Loucy (cell line): ENCODE results near the gene KLHL3.

Experiments
- H2AFZ ChIP-seq: fragments of 200-600 bp; sonication (generic); 2 replicates; pipeline ENCODE4 v1.6.0; 2016; ENCODE audit warnings: antibody characterized with exemption, mild to moderate bottlenecking, low read length, moderate library complexity
- H3F3A ChIP-seq: fragments of 200-600 bp; 2 replicates; pipeline ENCODE4 v1.6.0; 2016; ENCODE audit warnings: antibody characterized with exemption, low read depth, mild to moderate bottlenecking
- H3K27me3 ChIP-seq: fragments of 200-600 bp; sonication (generic); 2 replicates; pipeline ENCODE4 v1.6.1; 2014; ENCODE audit warnings: low read length, mild to moderate bottlenecking; ENCODE audit not compliant: insufficient read depth, poor library complexity, severe bottlenecking
- H3K36me3 ChIP-seq: fragments of 200-600 bp; sonication (generic); 2 replicates; pipeline ENCODE4 v1.6.1; 2016; ENCODE audit warnings: low read length; ENCODE audit not compliant: insufficient read depth
- H3K4me1 ChIP-seq: fragments of 200-600 bp; sonication (generic); 2 replicates; pipeline ENCODE4 v1.5.1; 2014; ENCODE audit warnings: low read length, mild to moderate bottlenecking; ENCODE audit not compliant: insufficient read depth, poor library complexity, severe bottlenecking
- H3K4me2 ChIP-seq: fragments of 200-600 bp; sonication (generic); 2 replicates; pipeline ENCODE4 v1.6.0; 2014; ENCODE audit warnings: antibody characterized with exemption, low read length, low read depth, mild to moderate bottlenecking; ENCODE audit not compliant: poor library complexity, severe bottlenecking
- H3K4me3 ChIP-seq: fragments of 200-600 bp; sonication (generic); 2 replicates; pipeline ENCODE4 v1.5.1; 2014; ENCODE audit warnings: low read length, mild to moderate bottlenecking, mixed read lengths; ENCODE audit not compliant: poor library complexity, severe bottlenecking
- H3K79me2 ChIP-seq: fragments of 200-600 bp; sonication (generic); 2 replicates; pipeline ENCODE4 v1.6.1; 2014; ENCODE audit warnings: low read length; ENCODE audit not compliant: insufficient read depth
- H3K9ac ChIP-seq: fragments of 200-600 bp; sonication (generic); 2 replicates; pipeline ENCODE4 v1.6.0; 2014; ENCODE audit warnings: mild to moderate bottlenecking, low read depth, low read length, moderate library complexity; ENCODE audit not compliant: poor library complexity, severe bottlenecking
- H3K9me2 ChIP-seq: fragments of 200-600 bp; sonication (generic); replicated peaks from 2 replicates; pipeline ENCODE4 v1.6.1; 2016; ENCODE audit warnings: low read depth, low read length, mixed read lengths
- H3K9me3 ChIP-seq: fragments of 200-600 bp; sonication (generic); 2 replicates; pipeline ENCODE4 v1.6.1; 2014; ENCODE audit warnings: mild to moderate bottlenecking, antibody characterized with exemption, low read length, low read depth; ENCODE audit not compliant: insufficient read depth
- H4K20me1 ChIP-seq: fragments of 200-600 bp; sonication (generic); 2 replicates; pipeline ENCODE4 v1.6.0; 2014; ENCODE audit warnings: antibody characterized with exemption, low read length, mild to moderate bottlenecking; ENCODE audit not compliant: insufficient read depth, poor library complexity, severe bottlenecking
- EZH2phosphoT487 ChIP-seq: fragments of 200-600 bp; IDR thresholded peaks from 2 replicates; pipeline ENCODE4 v1.6.1; 2018; ENCODE audit warnings: antibody characterized with exemption, mild to moderate bottlenecking, moderate library complexity, borderline replicate concordance
- TF ChIP-seq, protein P1 (sequence below): fragments of 200-600 bp; sonication (generic); conservative IDR thresholded peaks from 2 replicates; pipeline ENCODE4 v1.5.1; 2014; ENCODE audit warnings: mild to moderate bottlenecking, antibody characterized with exemption, low read length

The KLHL3 gene

DNA sequence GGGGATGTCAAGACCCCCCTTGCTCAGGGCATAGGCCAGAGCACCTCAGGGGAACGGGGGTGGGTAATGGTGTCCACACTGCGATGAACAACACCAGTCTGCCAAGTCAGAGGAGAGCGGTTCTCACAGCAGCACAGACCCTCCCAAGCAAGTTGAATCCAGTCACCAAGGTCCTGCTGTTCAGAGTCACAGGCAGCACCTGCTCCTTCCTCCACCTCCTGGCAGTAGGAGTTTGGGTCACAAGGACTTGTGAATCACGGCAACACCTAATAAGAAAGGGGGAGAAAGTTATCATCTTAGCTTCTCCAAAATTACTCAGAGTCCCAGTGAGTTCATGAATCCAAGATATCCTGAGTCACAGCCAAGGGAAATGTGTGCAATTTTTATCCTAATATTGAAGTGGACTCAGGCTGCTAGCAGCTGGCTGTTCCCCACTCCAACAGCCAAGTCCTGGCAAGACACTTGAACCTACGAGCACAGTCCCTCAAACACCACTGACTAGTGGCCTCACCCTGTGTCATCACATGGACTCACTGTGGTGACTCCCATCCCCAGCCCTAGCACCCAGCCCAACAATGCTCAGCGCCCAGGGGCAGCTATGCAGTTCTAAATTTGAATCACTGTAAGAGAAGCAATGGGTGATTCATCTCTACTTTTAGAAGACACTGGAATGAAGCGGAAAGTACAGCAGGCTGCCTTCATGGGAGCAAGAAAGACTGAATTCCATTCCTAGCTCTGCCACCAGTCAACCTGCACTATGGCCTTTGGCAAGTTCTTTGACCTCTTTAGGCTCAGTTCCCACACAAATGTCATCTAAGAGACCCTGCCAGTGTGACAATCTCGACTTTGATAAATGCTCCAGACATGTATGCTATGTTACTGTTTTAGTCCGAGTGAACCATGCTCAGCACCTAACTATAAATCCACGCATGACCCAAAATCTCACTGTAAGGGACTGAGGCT is 113.7 kb downstream of the KLHL3 start:
- Histone ChIP-seq H3K36me3 (peaks cover 26% of the 10 kb centered on the region; the same call in 1 of the 2 replicates), H3K9me3 (no peaks in the 10 kb centered on the region), H3K4me1 (no peaks in the 10 kb centered on the region), H3K4me3 (no peak overlapping the region), H4K20me1 (no peaks in the 10 kb centered on the region), H3F3A (no peaks in the 10 kb centered on the region), H2AFZ (no peak overlapping the region), H3K9ac (no peak overlapping the region), H3K27me3 (no peaks in the 10 kb centered on the region), H3K9me2 (no peaks in the 10 kb centered on the region), H3K79me2 (no peaks in the 10 kb centered on the region), H3K4me2 (no peak overlapping the region)
- no peak for TF ChIP-seq EZH2phosphoT487
- TF ChIP-seq, protein P1, sequence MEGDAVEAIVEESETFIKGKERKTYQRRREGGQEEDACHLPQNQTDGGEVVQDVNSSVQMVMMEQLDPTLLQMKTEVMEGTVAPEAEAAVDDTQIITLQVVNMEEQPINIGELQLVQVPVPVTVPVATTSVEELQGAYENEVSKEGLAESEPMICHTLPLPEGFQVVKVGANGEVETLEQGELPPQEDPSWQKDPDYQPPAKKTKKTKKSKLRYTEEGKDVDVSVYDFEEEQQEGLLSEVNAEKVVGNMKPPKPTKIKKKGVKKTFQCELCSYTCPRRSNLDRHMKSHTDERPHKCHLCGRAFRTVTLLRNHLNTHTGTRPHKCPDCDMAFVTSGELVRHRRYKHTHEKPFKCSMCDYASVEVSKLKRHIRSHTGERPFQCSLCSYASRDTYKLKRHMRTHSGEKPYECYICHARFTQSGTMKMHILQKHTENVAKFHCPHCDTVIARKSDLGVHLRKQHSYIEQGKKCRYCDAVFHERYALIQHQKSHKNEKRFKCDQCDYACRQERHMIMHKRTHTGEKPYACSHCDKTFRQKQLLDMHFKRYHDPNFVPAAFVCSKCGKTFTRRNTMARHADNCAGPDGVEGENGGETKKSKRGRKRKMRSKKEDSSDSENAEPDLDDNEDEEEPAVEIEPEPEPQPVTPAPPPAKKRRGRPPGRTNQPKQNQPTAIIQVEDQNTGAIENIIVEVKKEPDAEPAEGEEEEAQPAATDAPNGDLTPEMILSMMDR, result no peak

DNA sequence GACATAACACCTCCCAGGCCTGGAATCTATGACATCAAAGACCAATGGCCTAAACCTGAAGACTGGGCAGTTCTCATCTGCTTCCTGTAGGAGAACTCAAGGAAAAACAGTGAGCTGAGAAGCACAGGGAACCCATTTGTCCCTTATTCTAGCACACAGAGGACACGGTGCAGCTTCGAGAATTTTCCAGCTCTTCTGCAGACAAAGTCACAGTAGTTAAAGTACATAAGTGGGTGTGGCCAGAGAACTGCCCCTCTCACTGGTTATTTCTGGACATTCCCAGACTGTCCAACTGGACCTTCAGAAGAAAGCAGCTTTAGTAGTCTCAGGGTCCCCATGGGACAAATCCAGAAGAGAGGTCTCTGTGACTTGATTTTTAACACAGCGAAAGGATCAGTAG is 114.6 kb downstream of the KLHL3 start:
- Histone ChIP-seq H3K4me1 (no peaks in the 10 kb centered on the region), H3K9ac (no peak overlapping the region), H4K20me1 (no peaks in the 10 kb centered on the region), H3K4me2 (no peak overlapping the region), H3K36me3 (peaks cover 26% of the 10 kb centered on the region; the same call in 1 of the 2 replicates), H2AFZ (no peak overlapping the region), H3K9me2 (no peaks in the 10 kb centered on the region), H3K79me2 (no peaks in the 10 kb centered on the region), H3K9me3 (no peaks in the 10 kb centered on the region), H3K27me3 (no peaks in the 10 kb centered on the region), H3K4me3 (no peak overlapping the region), H3F3A (no peaks in the 10 kb centered on the region)
- TF ChIP-seq, protein P1, result no peak
- TF ChIP-seq EZH2phosphoT487, result no peak

DNA sequence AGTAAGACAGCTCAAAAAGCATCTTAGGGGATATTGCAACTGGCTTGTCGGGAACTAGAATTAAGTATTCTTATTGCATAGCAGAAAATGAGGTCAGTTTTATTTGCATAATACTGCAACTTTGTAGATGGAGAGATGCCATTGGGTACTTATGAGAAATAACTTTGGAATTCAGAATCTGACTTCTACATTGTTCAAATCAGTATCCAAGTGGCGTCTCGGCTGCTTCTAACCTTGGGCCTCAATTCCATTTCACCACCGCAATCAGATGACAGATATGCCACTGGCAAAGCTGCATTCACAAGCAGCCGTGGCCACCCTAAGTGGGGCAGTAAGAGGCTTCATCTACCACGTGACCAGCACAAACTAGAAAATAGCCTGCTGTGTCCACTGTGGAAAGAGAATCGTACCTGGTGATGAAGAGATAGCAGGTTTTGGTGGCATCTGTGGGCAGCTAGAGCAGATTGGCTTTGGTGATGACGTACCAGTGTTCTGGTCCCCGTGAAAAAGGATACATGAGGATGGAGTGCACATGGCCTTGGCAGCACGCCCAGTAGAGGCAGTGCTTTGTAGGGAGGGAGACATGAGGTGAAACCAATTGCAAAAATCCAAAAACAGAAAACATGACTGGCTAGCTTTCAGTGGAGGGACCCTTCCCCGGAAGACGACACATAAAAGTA is 116.6 kb downstream of the KLHL3 start:
- H3K36me3 ChIP-seq, result peaks cover 14% of the 10 kb centered on the region; the same call in 1 of the 2 replicates
- no peaks in the 10 kb centered on the region for H3K27me3 ChIP-seq
- no peaks in the 10 kb centered on the region for H3K79me2 ChIP-seq
- no peaks in the 10 kb centered on the region for H4K20me1 ChIP-seq
- TF ChIP-seq, protein P1, result no peak
- TF ChIP-seq EZH2phosphoT487, result no peak
- no peaks in the 10 kb centered on the region for H3K9me3 ChIP-seq
- H3K9me2 ChIP-seq, result no peaks in the 10 kb centered on the region
- H3K4me3 ChIP-seq, result no peak overlapping the region
- H3F3A ChIP-seq, result no peaks in the 10 kb centered on the region
- H3K4me2 ChIP-seq, result no peak overlapping the region
- H3K9ac ChIP-seq, result no peak overlapping the region
- no peaks in the 10 kb centered on the region for H3K4me1 ChIP-seq
- no peak overlapping the region for H2AFZ ChIP-seq
